Gastrocnemius medialis (tissue), 4 donors: Measurements from ENCODE around the gene C7orf33.

Experiments
- POLR2A ChIP-seq, 2 donors: fragments of 450-650 bp; IDR thresholded peaks; one replicate each; pipeline ENCODE4 v1.6.1; 2017; ENCODE audit warnings: antibody characterized with exemption in 2 of 2, mild to moderate bottlenecking in 2 of 2, moderate library complexity in 2 of 2
- TF ChIP-seq, protein P1 (sequence below), 5 experiments: fragments of 450-650 bp in 3 of 5; fragments of 200-600 bp in 2 of 5; sonication (generic) in 2 of 5; IDR thresholded peaks in 4 of 5; conservative IDR thresholded peaks in 1 of 5; 1 replicate in 4 of 5; 2 replicates in 1 of 5; pipeline ENCODE4 v1.5.1; 2016 to 2019; ENCODE audit warnings: antibody characterized with exemption in 5 of 5, mild to moderate bottlenecking in 3 of 5, moderate library complexity in 3 of 5

- TF ChIP-seq, protein P1, sequence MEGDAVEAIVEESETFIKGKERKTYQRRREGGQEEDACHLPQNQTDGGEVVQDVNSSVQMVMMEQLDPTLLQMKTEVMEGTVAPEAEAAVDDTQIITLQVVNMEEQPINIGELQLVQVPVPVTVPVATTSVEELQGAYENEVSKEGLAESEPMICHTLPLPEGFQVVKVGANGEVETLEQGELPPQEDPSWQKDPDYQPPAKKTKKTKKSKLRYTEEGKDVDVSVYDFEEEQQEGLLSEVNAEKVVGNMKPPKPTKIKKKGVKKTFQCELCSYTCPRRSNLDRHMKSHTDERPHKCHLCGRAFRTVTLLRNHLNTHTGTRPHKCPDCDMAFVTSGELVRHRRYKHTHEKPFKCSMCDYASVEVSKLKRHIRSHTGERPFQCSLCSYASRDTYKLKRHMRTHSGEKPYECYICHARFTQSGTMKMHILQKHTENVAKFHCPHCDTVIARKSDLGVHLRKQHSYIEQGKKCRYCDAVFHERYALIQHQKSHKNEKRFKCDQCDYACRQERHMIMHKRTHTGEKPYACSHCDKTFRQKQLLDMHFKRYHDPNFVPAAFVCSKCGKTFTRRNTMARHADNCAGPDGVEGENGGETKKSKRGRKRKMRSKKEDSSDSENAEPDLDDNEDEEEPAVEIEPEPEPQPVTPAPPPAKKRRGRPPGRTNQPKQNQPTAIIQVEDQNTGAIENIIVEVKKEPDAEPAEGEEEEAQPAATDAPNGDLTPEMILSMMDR (IDR thresholded peaks at IDR 0.05 in 4 of 5, conservative IDR thresholded peaks at IDR 0.05 in 1 of 5), result no peak
- no peak for TF ChIP-seq POLR2A (IDR thresholded peaks at IDR 0.05)
These were observed 59.8 kb downstream of the C7orf33 start for GRCh38 chr7:148650232-148650858.
